Measurements from ENCODE around the gene NAA30.
"Not testable (repeated sequence)": the region's sequence is repeated elsewhere in the genome, so short reads cannot be mapped to it uniquely, and the experiment has no call there.

Gene NAA30

GRCh38 chr14:57390037-57390805, at the start of gene NAA30:
TSS of gene NAA30 (plus strand) at chr14:57390586. CDS start at chr14:57390958, 372 bp downstream.
- in situ Hi-C loops (cut with HindIII; ENCODE audit: low sequenced_read_pairs), result no loop called here

GRCh38 chr14:57343545-57344297, 46.7 kb upstream of the NAA30 start:
- in situ Hi-C loops (cut with HindIII; ENCODE audit: low sequenced_read_pairs), result not testable (repeated sequence)

- in situ Hi-C loops (cut with HindIII; ENCODE audit: low sequenced_read_pairs), result no loop called here
Measured at GRCh38 chr14:57345106-57345505, 45.3 kb upstream of the NAA30 start.

GRCh38 chr14:57346741-57347140, 43.6 kb upstream of the NAA30 start:
- in situ Hi-C loops (cut with HindIII; ENCODE audit: low sequenced_read_pairs), result no loop called here

- in situ Hi-C loops (cut with HindIII; ENCODE audit: low sequenced_read_pairs), result no loop called here
Measured at GRCh38 chr14:57352396-57353170, 37.8 kb upstream of the NAA30 start.

- in situ Hi-C loops (cut with HindIII; ENCODE audit: low sequenced_read_pairs), result no loop called here
Measured at GRCh38 chr14:57355081-57355800, 35.1 kb upstream of the NAA30 start.

- in situ Hi-C loops (cut with HindIII; ENCODE audit: low sequenced_read_pairs), result loop anchor here (10.0 kb wide), 1 partner anchor 168 kb away; no protein-coding TSS in a partner anchor
Measured at GRCh38 chr14:57362361-57362760, 28.0 kb upstream of the NAA30 start.

GRCh38 chr14:57364659-57365450, 25.5 kb upstream of the NAA30 start:
- in situ Hi-C loops (cut with HindIII; ENCODE audit: low sequenced_read_pairs), result loop anchor here (10.0 kb wide), 1 partner anchor 170 kb away; no protein-coding TSS in a partner anchor

GRCh38 chr14:57370187-57370586, 20.2 kb upstream of the NAA30 start:
- in situ Hi-C loops (cut with HindIII; ENCODE audit: low sequenced_read_pairs), result not testable (repeated sequence)

- in situ Hi-C loops (cut with HindIII; ENCODE audit: low sequenced_read_pairs), result no loop called here
Measured at GRCh38 chr14:57371013-57371412, 19.4 kb upstream of the NAA30 start.

GRCh38 chr14:57375156-57375555, 15.2 kb upstream of the NAA30 start:
- in situ Hi-C loops (cut with HindIII; ENCODE audit: low sequenced_read_pairs), result no loop called here

GRCh38 chr14:57378661-57379060, 11.7 kb upstream of the NAA30 start:
- in situ Hi-C loops (cut with HindIII; ENCODE audit: low sequenced_read_pairs), result no loop called here

GRCh38 chr14:57380935-57381334, 9.5 kb upstream of the NAA30 start:
- in situ Hi-C loops (cut with HindIII; ENCODE audit: low sequenced_read_pairs), result no loop called here

- in situ Hi-C loops (cut with HindIII; ENCODE audit: low sequenced_read_pairs), result no loop called here
Measured at GRCh38 chr14:57382283-57382682, 8.1 kb upstream of the NAA30 start.

GRCh38 chr14:57383125-57383745, 7.2 kb upstream of the NAA30 start:
- in situ Hi-C loops (cut with HindIII; ENCODE audit: low sequenced_read_pairs), result no loop called here

- in situ Hi-C loops (cut with HindIII; ENCODE audit: low sequenced_read_pairs), result no loop called here
Measured at GRCh38 chr14:57388067-57388466, 2.3 kb upstream of the NAA30 start.

- in situ Hi-C loops (cut with HindIII; ENCODE audit: low sequenced_read_pairs), result no loop called here
Measured at GRCh38 chr14:57389646-57390036, 745 bp upstream of the NAA30 start.

- in situ Hi-C loops (cut with HindIII; ENCODE audit: low sequenced_read_pairs), result no loop called here
Measured at GRCh38 chr14:57390806-57391516, 575 bp downstream of the NAA30 start.

Measured in endothelial cell of hepatic sinusoid (primary cell).